ENCODE data around the gene AGBL4.

AGBL4 gene

GRCh38 chr1:48644190-48644900 is 1379.4 kb downstream of the AGBL4 start:
- Histone ChIP-seq H3K4me2 (ENCODE audit: insufficient read depth, low read length) (no peak overlapping the region), H3K36me3 (ENCODE audit: insufficient read depth, low read length) (no peaks in the 10 kb centered on the region), H3K79me2 (ENCODE audit: insufficient read depth, low read length) (no peaks in the 10 kb centered on the region), H2AFZ (ENCODE audit: low read depth, low read length) (no peak overlapping the region), H4K20me1 (ENCODE audit: insufficient read depth, low read length) (no peaks in the 10 kb centered on the region), H3K9ac (ENCODE audit: low read depth, low read length) (no peak overlapping the region), H3K4me3 (ENCODE audit: low read depth in 1 of 2, low read length in 2 of 2) (no peak overlapping the region), H3K27me3 (ENCODE audit: insufficient read depth, low read length, poor library complexity) (peaks cover 11% of the 10 kb centered on the region), H3K9me3 (ENCODE audit: insufficient read depth, low read length, severe bottlenecking) (no peaks in the 10 kb centered on the region), H3K27ac (ENCODE audit: low read length) (no peak overlapping the region), H3K4me1 (ENCODE audit: insufficient read depth, low read length) (no peaks in the 10 kb centered on the region)
- no peak for DNase-seq
- TF ChIP-seq EZH2 (IDR thresholded peaks at IDR 0.05; ENCODE audit: borderline replicate concordance, low read depth, low read length, severe bottlenecking) (no peak), CTCF (IDR thresholded peaks at IDR 0.05; ENCODE audit: borderline replicate concordance, extremely low read depth, low read length, poor library complexity, severe bottlenecking) (no peak)
- no peak for ATAC-seq (ENCODE audit: insufficient read depth, low read depth)

- Histone ChIP-seq H3K79me2 (ENCODE audit: insufficient read depth, low read length) (no peaks in the 10 kb centered on the region), H3K36me3 (ENCODE audit: insufficient read depth, low read length) (no peaks in the 10 kb centered on the region), H3K4me2 (ENCODE audit: insufficient read depth, low read length) (no peak overlapping the region), H3K27ac (ENCODE audit: low read length) (no peak overlapping the region), H3K9me3 (ENCODE audit: insufficient read depth, low read length, severe bottlenecking) (no peaks in the 10 kb centered on the region), H2AFZ (ENCODE audit: low read depth, low read length) (no peak overlapping the region), H3K4me1 (ENCODE audit: insufficient read depth, low read length) (no peaks in the 10 kb centered on the region), H4K20me1 (ENCODE audit: insufficient read depth, low read length) (no peaks in the 10 kb centered on the region), H3K9ac (ENCODE audit: low read depth, low read length) (no peak overlapping the region), H3K27me3 (ENCODE audit: insufficient read depth, low read length, poor library complexity) (peaks cover 11% of the 10 kb centered on the region), H3K4me3 (ENCODE audit: low read depth in 1 of 2, low read length in 2 of 2) (no peak overlapping the region)
- TF ChIP-seq CTCF (IDR thresholded peaks at IDR 0.05; ENCODE audit: borderline replicate concordance, extremely low read depth, low read length, poor library complexity, severe bottlenecking) (no peak), EZH2 (IDR thresholded peaks at IDR 0.05; ENCODE audit: borderline replicate concordance, low read depth, low read length, severe bottlenecking) (no peak)
- ATAC-seq (ENCODE audit: insufficient read depth, low read depth) (no peak), DNase-seq (no peak)
Observed at GRCh38 chr1:48643193-48643592, 1380.6 kb downstream of the AGBL4 start.

- H3K36me3 ChIP-seq (ENCODE audit: insufficient read depth, low read length), result no peaks in the 10 kb centered on the region
- H3K9ac ChIP-seq (ENCODE audit: low read depth, low read length), result no peak overlapping the region
- H2AFZ ChIP-seq (ENCODE audit: low read depth, low read length), result no peak overlapping the region
- peaks cover 11% of the 10 kb centered on the region for H3K27me3 ChIP-seq (ENCODE audit: insufficient read depth, low read length, poor library complexity)
- no peaks in the 10 kb centered on the region for H4K20me1 ChIP-seq (ENCODE audit: insufficient read depth, low read length)
- no peak overlapping the region for H3K4me3 ChIP-seq (ENCODE audit: low read depth in 1 of 2, low read length in 2 of 2)
- DNase-seq, result no peak
- H3K27ac ChIP-seq (ENCODE audit: low read length), result no peak overlapping the region
- TF ChIP-seq CTCF (IDR thresholded peaks at IDR 0.05; ENCODE audit: borderline replicate concordance, extremely low read depth, low read length, poor library complexity, severe bottlenecking) (no peak), EZH2 (IDR thresholded peaks at IDR 0.05; ENCODE audit: borderline replicate concordance, low read depth, low read length, severe bottlenecking) (no peak)
- no peaks in the 10 kb centered on the region for H3K9me3 ChIP-seq (ENCODE audit: insufficient read depth, low read length, severe bottlenecking)
- H3K79me2 ChIP-seq (ENCODE audit: insufficient read depth, low read length), result no peaks in the 10 kb centered on the region
- ATAC-seq (ENCODE audit: insufficient read depth, low read depth), result no peak
- no peaks in the 10 kb centered on the region for H3K4me1 ChIP-seq (ENCODE audit: insufficient read depth, low read length)
- no peak overlapping the region for H3K4me2 ChIP-seq (ENCODE audit: insufficient read depth, low read length)
Observed at GRCh38 chr1:48640836-48641492, 1382.8 kb downstream of the AGBL4 start.
